Nephron progenitor cell (in vitro differentiated cells): ENCODE measurements around the gene AADACL4.
A peak's percentile ranks its signal among the peaks of the same experiment; 100 is the strongest.

Experiments
- DNase-seq: peaks from one replicate; pipeline ENCODE4 v3.0.0; 2021
- H3K27ac Mint-ChIP-seq: 2 replicates; pipeline ENCODE4 v1.8.0; 2021; ENCODE audit warnings: mild to moderate bottlenecking, moderate library complexity, mixed read lengths
- H3K27me3 Mint-ChIP-seq: 2 replicates; pipeline ENCODE4 v1.8.0; 2021; ENCODE audit warnings: mild to moderate bottlenecking, low read depth, mixed read lengths; ENCODE audit not compliant: poor library complexity
- H3K36me3 Mint-ChIP-seq: 2 replicates; pipeline ENCODE4 v1.8.0; 2021; ENCODE audit warnings: low read depth, mixed read lengths
- H3K4me1 Mint-ChIP-seq: 2 replicates; pipeline ENCODE4 v1.8.0; 2021; ENCODE audit warnings: mixed read lengths
- H3K4me3 Mint-ChIP-seq: 2 replicates; pipeline ENCODE4 v1.8.0; 2021; ENCODE audit warnings: mild to moderate bottlenecking, moderate library complexity, mixed read lengths
- H3K9me3 Mint-ChIP-seq: 2 replicates; pipeline ENCODE4 v1.8.0; 2021; ENCODE audit warnings: mild to moderate bottlenecking, moderate library complexity, mixed read lengths
- CTCF ChIP-seq: fragments of 200-600 bp; sonication (generic); IDR thresholded peaks from 2 replicates; pipeline ENCODE4 v1.5.0; 2021; ENCODE audit warnings: antibody characterized with exemption

AADACL4 gene

GRCh38 chr1:12601700-12602658, 41.9 kb upstream of the AADACL4 start:
- Mint-ChIP-seq H3K36me3 (peaks cover 17% of the 10 kb centered on the region), H3K27me3 (peaks cover 16% of the 10 kb centered on the region), H3K4me3 (no peak overlapping the region), H3K4me1 (peaks cover 78% of the 10 kb centered on the region), H3K27ac (no peak overlapping the region), H3K9me3 (peaks cover 10% of the 10 kb centered on the region)
- no peak for TF ChIP-seq CTCF
- peak; percentile 59 for DNase-seq

- H3K27me3 Mint-ChIP-seq: peaks cover 12% of the 10 kb centered on the region
- peaks cover 16% of the 10 kb centered on the region for H3K9me3 Mint-ChIP-seq
- H3K4me1 Mint-ChIP-seq: peaks cover 72% of the 10 kb centered on the region
- H3K27ac Mint-ChIP-seq: no peak overlapping the region
- TF ChIP-seq CTCF: no peak
- no peak for DNase-seq
- no peak overlapping the region for H3K4me3 Mint-ChIP-seq
- peaks cover 24% of the 10 kb centered on the region for H3K36me3 Mint-ChIP-seq
These were observed 41.2 kb upstream of the AADACL4 start for GRCh38 chr1:12602659-12603024.

- Mint-ChIP-seq H3K27ac (no peak overlapping the region), H3K9me3 (peaks cover 20% of the 10 kb centered on the region), H3K36me3 (peaks cover 29% of the 10 kb centered on the region), H3K4me3 (no peak overlapping the region), H3K27me3 (peaks cover 9% of the 10 kb centered on the region), H3K4me1 (peaks cover 66% of the 10 kb centered on the region)
- no peak for DNase-seq
- TF ChIP-seq CTCF: no peak
These were observed 40.7 kb upstream of the AADACL4 start for GRCh38 chr1:12603224-12603623.

GRCh38 chr1:12604114-12604874, 39.6 kb upstream of the AADACL4 start:
- DNase-seq: no peak
- H3K27ac Mint-ChIP-seq: peak overlapping the region; percentile 88
- H3K9me3 Mint-ChIP-seq: peaks cover 20% of the 10 kb centered on the region
- no peak for TF ChIP-seq CTCF
- peaks cover 40% of the 10 kb centered on the region for H3K36me3 Mint-ChIP-seq
- peaks cover 10% of the 10 kb centered on the region for H3K27me3 Mint-ChIP-seq
- peak overlapping the region; percentile 24 for H3K4me3 Mint-ChIP-seq
- H3K4me1 Mint-ChIP-seq: peaks cover 55% of the 10 kb centered on the region

GRCh38 chr1:12604986-12605385, 38.9 kb upstream of the AADACL4 start:
- DNase-seq: no peak
- Mint-ChIP-seq H3K4me3 (no peak overlapping the region), H3K36me3 (peaks cover 47% of the 10 kb centered on the region), H3K27ac (no peak overlapping the region), H3K27me3 (peaks cover 8% of the 10 kb centered on the region), H3K4me1 (peaks cover 48% of the 10 kb centered on the region), H3K9me3 (peaks cover 20% of the 10 kb centered on the region)
- no peak for TF ChIP-seq CTCF
